Fibroblast of skin of right quadriceps (primary cell): ENCODE results near the gene SYAP1.
"Not testable (repeated sequence)": the region's sequence is repeated elsewhere in the genome, so short reads cannot be mapped to it uniquely, and the experiment has no call there.

Experiments used
- DNase-seq: peaks from one replicate; pipeline ENCODE4 v3.0.0-alpha.2; 2013

Gene SYAP1

GRCh38 chrX:16719334-16720084 is at the start of gene SYAP1:
Gene SYAP1, plus strand, starts transcription at chrX:16719612. Its CDS starts 113 bp downstream, at chrX:16719725.
- peak; percentile 96 for DNase-seq

- peak; percentile 69 for DNase-seq
Observed at GRCh38 chrX:16671005-16671404, 48.4 kb upstream of the SYAP1 start.

GRCh38 chrX:16678689-16679088 is 40.7 kb upstream of the SYAP1 start:
- no peak for DNase-seq

GRCh38 chrX:16683007-16683664 is 36.3 kb upstream of the SYAP1 start:
- no peak for DNase-seq

- DNase-seq = peak; percentile 60
Observed at GRCh38 chrX:16687514-16687913, 31.9 kb upstream of the SYAP1 start.

GRCh38 chrX:16695079-16695676 is 24.2 kb upstream of the SYAP1 start:
- DNase-seq = peak; percentile 39

GRCh38 chrX:16696956-16697355 is 22.5 kb upstream of the SYAP1 start:
- DNase-seq = no peak

- DNase-seq = no peak
Observed at GRCh38 chrX:16699389-16699788, 20.0 kb upstream of the SYAP1 start.

GRCh38 chrX:16700734-16701133 is 18.7 kb upstream of the SYAP1 start:
- DNase-seq = no peak

GRCh38 chrX:16702700-16703599 is 16.5 kb upstream of the SYAP1 start:
- no peak for DNase-seq

- DNase-seq = no peak
Observed at GRCh38 chrX:16705370-16705769, 14.0 kb upstream of the SYAP1 start.

GRCh38 chrX:16708016-16708415 is 11.4 kb upstream of the SYAP1 start:
- no peak for DNase-seq

GRCh38 chrX:16711219-16711811 is 8.1 kb upstream of the SYAP1 start:
- DNase-seq = no peak

GRCh38 chrX:16711893-16712547 is 7.4 kb upstream of the SYAP1 start:
- no peak for DNase-seq

- peak; percentile 57 for DNase-seq
Observed at GRCh38 chrX:16712548-16713155, 6.8 kb upstream of the SYAP1 start, which contains the start of gene CTPS2. Gene CTPS2, minus strand, starts transcription at chrX:16712669. Its CDS starts 9,767 bp downstream, at chrX:16702902.

GRCh38 chrX:16714504-16714903 is 4.9 kb upstream of the SYAP1 start:
- DNase-seq = no peak

- not testable (repeated sequence) for DNase-seq
Observed at GRCh38 chrX:16715638-16716037, 3.8 kb upstream of the SYAP1 start.

- DNase-seq = not testable (repeated sequence)
Observed at GRCh38 chrX:16716451-16716850, 3.0 kb upstream of the SYAP1 start.

- DNase-seq = no peak
Observed at GRCh38 chrX:16718824-16719333, 533 bp upstream of the SYAP1 start.

GRCh38 chrX:16722481-16722880 is 3.1 kb downstream of the SYAP1 start:
- DNase-seq = no peak

- no peak for DNase-seq
Observed at GRCh38 chrX:16725072-16725471, 5.7 kb downstream of the SYAP1 start.
